SK-N-SH treated with all-trans-retinoic acid at 6 μM for 48 hours (cell line): Measurements from ENCODE around the gene SLAIN1.
A peak's percentile ranks its signal among the peaks of the same experiment; 100 is the strongest.

Source experiments
- ATAC-seq: fragments of 200-7000 bp; cut with Tn5 transposase; 3 replicates; pipeline ENCODE4 v1.9.1; 2020; ENCODE audit warnings: mild to moderate bottlenecking, moderate library complexity
- ARNTL ChIP-seq: fragments of 450-650 bp; formaldehyde crosslinking; IDR thresholded peaks from 2 replicates; pipeline ENCODE4 v1.5.0; 2020; ENCODE audit warnings: low read depth, mild to moderate bottlenecking, moderate library complexity, borderline replicate concordance
- BACH2 ChIP-seq: fragments of 250-450 bp; sonication (Bioruptor Pico); IDR thresholded peaks from 2 replicates; pipeline ENCODE4 v1.9.0; 2021; ENCODE audit warnings: mild to moderate bottlenecking, borderline replicate concordance
- CREB5 ChIP-seq: fragments of 250-450 bp; sonication (Bioruptor Pico); IDR thresholded peaks from 2 replicates; pipeline ENCODE4 v1.5.1; 2020; ENCODE audit warnings: low read depth, mild to moderate bottlenecking, moderate library complexity
- CSDC2 ChIP-seq: fragments of 250-450 bp; sonication (Bioruptor Pico); IDR thresholded peaks from 2 replicates; pipeline ENCODE4 v1.5.0; 2020; ENCODE audit warnings: mild to moderate bottlenecking, moderate library complexity
- CSRNP3 ChIP-seq: fragments of 250-450 bp; sonication (Bioruptor Pico); IDR thresholded peaks from 2 replicates; pipeline ENCODE4 v1.5.1; 2021; ENCODE audit warnings: mild to moderate bottlenecking, moderate library complexity
- GLIS3 ChIP-seq: fragments of 250-450 bp; sonication (Bioruptor Pico); IDR thresholded peaks from 2 replicates; pipeline ENCODE4 v1.5.0; 2020; ENCODE audit warnings: mild to moderate bottlenecking, moderate library complexity
- ISL1 ChIP-seq: fragments of 250-450 bp; sonication (Bioruptor Pico); IDR thresholded peaks from 2 replicates; pipeline ENCODE4 v2.1.2; 2022; ENCODE audit warnings: mild to moderate bottlenecking, moderate library complexity
- OSR1 ChIP-seq: fragments of 250-450 bp; sonication (Bioruptor Pico); IDR thresholded peaks from 2 replicates; pipeline ENCODE4 v1.8.0; 2022; ENCODE audit warnings: moderate library complexity, mild to moderate bottlenecking, inconsistent platforms
- PATZ1 ChIP-seq: fragments of 250-450 bp; sonication (Bioruptor Pico); IDR thresholded peaks from 2 replicates; pipeline ENCODE4 v1.8.0; 2020; ENCODE audit warnings: mild to moderate bottlenecking, moderate library complexity, borderline replicate concordance
- POU6F1 ChIP-seq: fragments of 250-450 bp; sonication (Bioruptor Pico); IDR thresholded peaks from 2 replicates; pipeline ENCODE4 v1.8.0; 2021; ENCODE audit warnings: low read depth, mild to moderate bottlenecking, moderate library complexity, borderline replicate concordance
- PPARA ChIP-seq: fragments of 250-450 bp; sonication (Bioruptor Pico); IDR thresholded peaks from 2 replicates; pipeline ENCODE4 v1.5.0; 2020; ENCODE audit warnings: mild to moderate bottlenecking, borderline replicate concordance
- SNAI2 ChIP-seq: fragments of 250-450 bp; sonication (Bioruptor Pico); IDR thresholded peaks from 2 replicates; pipeline ENCODE4 v1.5.0; 2020; ENCODE audit warnings: mild to moderate bottlenecking, moderate library complexity
- TCF4 ChIP-seq: fragments of 250-450 bp; sonication (Bioruptor Pico); IDR thresholded peaks from 2 replicates; pipeline ENCODE4 v1.8.0; 2021; ENCODE audit warnings: mild to moderate bottlenecking, moderate library complexity, borderline replicate concordance
- TOX ChIP-seq: fragments of 250-450 bp; sonication (Bioruptor Pico); IDR thresholded peaks from 2 replicates; pipeline ENCODE4 v1.8.0; 2021; ENCODE audit warnings: mild to moderate bottlenecking, moderate library complexity, borderline replicate concordance
- TSHZ2 ChIP-seq: fragments of 250-450 bp; sonication (Bioruptor Pico); IDR thresholded peaks from 2 replicates; pipeline ENCODE4 v1.5.0; 2020; ENCODE audit warnings: mild to moderate bottlenecking, moderate library complexity
- ZC3H10 ChIP-seq: fragments of 250-450 bp; sonication (Bioruptor Pico); IDR thresholded peaks from 2 replicates; pipeline ENCODE4 v1.5.1; 2021; ENCODE audit warnings: mild to moderate bottlenecking, moderate library complexity
- ZFP30 ChIP-seq: fragments of 450-650 bp; formaldehyde crosslinking; IDR thresholded peaks from 2 replicates; pipeline ENCODE4 v1.5.0; 2022; ENCODE audit warnings: mild to moderate bottlenecking, moderate library complexity
- ZNF565 ChIP-seq: fragments of 450-650 bp; formaldehyde crosslinking; conservative IDR thresholded peaks from 2 replicates; pipeline ENCODE4 v1.5.0; 2020; ENCODE audit warnings: low read depth, mild to moderate bottlenecking, moderate library complexity
- ZNF70 ChIP-seq: fragments of 450-650 bp; formaldehyde crosslinking; IDR thresholded peaks from 2 replicates; pipeline ENCODE4 v1.5.0; 2020; ENCODE audit warnings: mild to moderate bottlenecking, moderate library complexity
- ZNF8 ChIP-seq: fragments of 450-650 bp; formaldehyde crosslinking; IDR thresholded peaks from 2 replicates; pipeline ENCODE4 v1.5.0; 2020; ENCODE audit warnings: mild to moderate bottlenecking, moderate library complexity

SLAIN1 gene

GRCh38 chr13:77810430-77810829 lies 112.9 kb downstream of the SLAIN1 start:
- TF ChIP-seq SNAI2 (no peak), ZC3H10 (CRISPR knock-in tag) (no peak), ZNF565 (CRISPR knock-in tag) (no peak), ZFP30 (CRISPR knock-in tag) (no peak), BACH2 (no peak), PATZ1 (CRISPR knock-in tag) (no peak)
- ATAC-seq = peak; percentile 86

- TF ChIP-seq ZC3H10 (CRISPR knock-in tag) = no peak
- TF ChIP-seq TCF4 (CRISPR knock-in tag) = no peak
- no peak for TF ChIP-seq ISL1 (CRISPR knock-in tag)
- no peak for ATAC-seq
Observed at GRCh38 chr13:77810878-77811277, 113.4 kb downstream of the SLAIN1 start.

- no peak for ATAC-seq
- TF ChIP-seq CSDC2 (CRISPR knock-in tag) (no peak), TCF4 (CRISPR knock-in tag) (no peak), ZFP30 (CRISPR knock-in tag) (no peak), CSRNP3 (CRISPR knock-in tag) (no peak), POU6F1 (CRISPR knock-in tag) (no peak), GLIS3 (CRISPR knock-in tag) (no peak), TOX (CRISPR knock-in tag) (no peak), ARNTL (CRISPR knock-in tag) (no peak), CREB5 (CRISPR knock-in tag) (no peak), ZNF565 (CRISPR knock-in tag) (no peak), ZNF8 (CRISPR knock-in tag) (no peak), ZNF70 (CRISPR knock-in tag) (no peak), ZC3H10 (CRISPR knock-in tag) (no peak), TSHZ2 (CRISPR knock-in tag) (no peak), SNAI2 (no peak), OSR1 (no peak), PATZ1 (CRISPR knock-in tag) (no peak), PPARA (CRISPR knock-in tag) (no peak)
Observed at GRCh38 chr13:77811381-77811780, 113.9 kb downstream of the SLAIN1 start.
